Measurements from ENCODE around the gene PHLPP2. TPM values are rescaled to one million over a fixed set of nuclear protein-coding genes. Genes with fewer than 3 reads are reported as not detected.

PHLPP2 gene
- total RNA-seq, 1 experiment from 2014 or later = 13.1 TPM

DNA sequence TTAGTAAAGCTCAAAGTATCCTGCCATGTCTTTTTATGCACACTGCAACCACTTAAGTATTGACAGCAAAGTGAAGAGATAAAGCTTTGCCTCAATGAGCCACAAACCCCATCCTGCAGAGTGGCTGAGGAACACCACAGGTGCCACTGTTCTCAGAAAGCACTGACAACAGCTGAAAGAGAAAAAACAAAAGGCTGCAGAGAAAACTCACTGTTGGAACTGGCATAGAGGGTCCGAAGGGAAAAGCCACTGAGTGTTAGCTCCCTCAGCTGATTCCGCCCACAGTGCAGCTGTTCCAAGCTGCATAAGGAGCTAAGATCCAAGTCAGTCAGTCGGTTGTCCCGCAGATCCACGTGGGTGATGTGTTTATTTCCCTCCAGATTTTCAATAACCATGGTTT is 48.3 kb downstream of the PHLPP2 start:
- Histone ChIP-seq H3K27me3 (ENCODE audit: control insufficient read depth, insufficient read depth, low read length) (no peaks in the 10 kb centered on the region), H3K27ac (ENCODE audit: low read length) (no peak overlapping the region), H3K4me3 (ENCODE audit: low read depth in 2 of 2, low read length in 2 of 2) (no peak overlapping the region), H3K4me1 (ENCODE audit: control insufficient read depth, insufficient read depth, low read length) (no peaks in the 10 kb centered on the region), H3K9me3 (ENCODE audit: control insufficient read depth, insufficient read depth, low read depth, low read length) (no peaks in the 10 kb centered on the region), H3K36me3 (ENCODE audit: control insufficient read depth, insufficient read depth, low read length) (peaks cover 8% of the 10 kb centered on the region; the same call in 1 of the 2 replicates)
- in situ Hi-C loops (cut with HindIII; ENCODE audit: low pct_unique_long_range_greater_than_20kb, low sequenced_read_pairs) (no loop called here), intact Hi-C loops (cut with micrococcal nuclease; ENCODE audit: unreplicated experiment) (no loop called here)
- no TSS peak for BruUV-seq (replicated peaks)
- DNase-seq (ENCODE audit: low read depth, low spot score) (no peak), ATAC-seq (no peak)
- POLR2A ChIA-PET = no interaction called here
- CTCF ChIA-PET = no interaction called here
- TF ChIP-seq TCF7L2 (IDR thresholded peaks at IDR 0.05; ENCODE audit: low read depth, low read length) (no peak), POLR2AphosphoS5 (IDR thresholded peaks at IDR 0.05; ENCODE audit: low read depth, low read length) (no peak), SIN3A (IDR thresholded peaks at IDR 0.05; ENCODE audit: borderline replicate concordance, insufficient read depth, low read depth, low read length) (no peak)
- TF ChIP-seq, protein P1, sequence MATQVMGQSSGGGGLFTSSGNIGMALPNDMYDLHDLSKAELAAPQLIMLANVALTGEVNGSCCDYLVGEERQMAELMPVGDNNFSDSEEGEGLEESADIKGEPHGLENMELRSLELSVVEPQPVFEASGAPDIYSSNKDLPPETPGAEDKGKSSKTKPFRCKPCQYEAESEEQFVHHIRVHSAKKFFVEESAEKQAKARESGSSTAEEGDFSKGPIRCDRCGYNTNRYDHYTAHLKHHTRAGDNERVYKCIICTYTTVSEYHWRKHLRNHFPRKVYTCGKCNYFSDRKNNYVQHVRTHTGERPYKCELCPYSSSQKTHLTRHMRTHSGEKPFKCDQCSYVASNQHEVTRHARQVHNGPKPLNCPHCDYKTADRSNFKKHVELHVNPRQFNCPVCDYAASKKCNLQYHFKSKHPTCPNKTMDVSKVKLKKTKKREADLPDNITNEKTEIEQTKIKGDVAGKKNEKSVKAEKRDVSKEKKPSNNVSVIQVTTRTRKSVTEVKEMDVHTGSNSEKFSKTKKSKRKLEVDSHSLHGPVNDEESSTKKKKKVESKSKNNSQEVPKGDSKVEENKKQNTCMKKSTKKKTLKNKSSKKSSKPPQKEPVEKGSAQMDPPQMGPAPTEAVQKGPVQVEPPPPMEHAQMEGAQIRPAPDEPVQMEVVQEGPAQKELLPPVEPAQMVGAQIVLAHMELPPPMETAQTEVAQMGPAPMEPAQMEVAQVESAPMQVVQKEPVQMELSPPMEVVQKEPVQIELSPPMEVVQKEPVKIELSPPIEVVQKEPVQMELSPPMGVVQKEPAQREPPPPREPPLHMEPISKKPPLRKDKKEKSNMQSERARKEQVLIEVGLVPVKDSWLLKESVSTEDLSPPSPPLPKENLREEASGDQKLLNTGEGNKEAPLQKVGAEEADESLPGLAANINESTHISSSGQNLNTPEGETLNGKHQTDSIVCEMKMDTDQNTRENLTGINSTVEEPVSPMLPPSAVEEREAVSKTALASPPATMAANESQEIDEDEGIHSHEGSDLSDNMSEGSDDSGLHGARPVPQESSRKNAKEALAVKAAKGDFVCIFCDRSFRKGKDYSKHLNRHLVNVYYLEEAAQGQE (IDR thresholded peaks at IDR 0.05; ENCODE audit: insufficient read depth in 1 of 2, low read depth in 2 of 2, low read length in 1 of 2) = no peak
- TF ChIP-seq, protein P2, sequence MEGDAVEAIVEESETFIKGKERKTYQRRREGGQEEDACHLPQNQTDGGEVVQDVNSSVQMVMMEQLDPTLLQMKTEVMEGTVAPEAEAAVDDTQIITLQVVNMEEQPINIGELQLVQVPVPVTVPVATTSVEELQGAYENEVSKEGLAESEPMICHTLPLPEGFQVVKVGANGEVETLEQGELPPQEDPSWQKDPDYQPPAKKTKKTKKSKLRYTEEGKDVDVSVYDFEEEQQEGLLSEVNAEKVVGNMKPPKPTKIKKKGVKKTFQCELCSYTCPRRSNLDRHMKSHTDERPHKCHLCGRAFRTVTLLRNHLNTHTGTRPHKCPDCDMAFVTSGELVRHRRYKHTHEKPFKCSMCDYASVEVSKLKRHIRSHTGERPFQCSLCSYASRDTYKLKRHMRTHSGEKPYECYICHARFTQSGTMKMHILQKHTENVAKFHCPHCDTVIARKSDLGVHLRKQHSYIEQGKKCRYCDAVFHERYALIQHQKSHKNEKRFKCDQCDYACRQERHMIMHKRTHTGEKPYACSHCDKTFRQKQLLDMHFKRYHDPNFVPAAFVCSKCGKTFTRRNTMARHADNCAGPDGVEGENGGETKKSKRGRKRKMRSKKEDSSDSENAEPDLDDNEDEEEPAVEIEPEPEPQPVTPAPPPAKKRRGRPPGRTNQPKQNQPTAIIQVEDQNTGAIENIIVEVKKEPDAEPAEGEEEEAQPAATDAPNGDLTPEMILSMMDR (IDR thresholded peaks at IDR 0.05) = no peak

DNA sequence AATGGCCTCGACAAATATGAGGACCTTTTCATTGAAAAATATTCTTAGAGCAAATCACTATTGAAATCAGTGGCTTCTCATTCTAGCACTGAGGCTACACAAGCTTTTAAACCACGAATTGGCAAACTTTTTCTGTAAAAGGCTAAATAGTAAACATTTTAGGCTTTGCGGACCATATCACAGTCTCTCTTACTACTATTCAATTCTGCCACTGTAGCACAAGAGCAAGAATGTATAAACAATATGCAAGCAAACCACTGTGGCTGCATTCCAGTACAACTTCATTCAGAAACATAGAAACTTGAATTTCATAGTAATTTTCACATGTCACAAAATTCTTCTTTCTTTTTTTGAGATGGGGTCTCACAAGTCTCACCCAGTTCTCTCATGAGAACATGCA is 49.1 kb downstream of the PHLPP2 start:
- no peak overlapping the region for H3K4me3 ChIP-seq (ENCODE audit: low read depth in 2 of 2, low read length in 2 of 2)
- no peak overlapping the region for H3K27ac ChIP-seq (ENCODE audit: low read length)
- in situ Hi-C loops (cut with HindIII; ENCODE audit: low pct_unique_long_range_greater_than_20kb, low sequenced_read_pairs) = no loop called here
- H3K9me3 ChIP-seq (ENCODE audit: control insufficient read depth, insufficient read depth, low read depth, low read length) = no peaks in the 10 kb centered on the region
- no peaks in the 10 kb centered on the region for H3K4me1 ChIP-seq (ENCODE audit: control insufficient read depth, insufficient read depth, low read length)
- ChIA-PET CTCF (no interaction called here), POLR2A (interaction anchor here (0.6 kb wide), 1 partner anchor 157 kb away, joined by 3 read pairs; no protein-coding TSS in a partner anchor)
- no peak for DNase-seq (ENCODE audit: low read depth, low spot score)
- intact Hi-C loops (cut with micrococcal nuclease; ENCODE audit: unreplicated experiment) = no loop called here
- TF ChIP-seq, protein P1 (IDR thresholded peaks at IDR 0.05; ENCODE audit: insufficient read depth in 1 of 2, low read depth in 2 of 2, low read length in 1 of 2) = no peak
- TF ChIP-seq TCF7L2 (IDR thresholded peaks at IDR 0.05; ENCODE audit: low read depth, low read length) = no peak
- TF ChIP-seq POLR2AphosphoS5 (IDR thresholded peaks at IDR 0.05; ENCODE audit: low read depth, low read length) = no peak
- TF ChIP-seq SIN3A (IDR thresholded peaks at IDR 0.05; ENCODE audit: borderline replicate concordance, insufficient read depth, low read depth, low read length) = no peak
- TF ChIP-seq, protein P2 (IDR thresholded peaks at IDR 0.05) = no peak
- ATAC-seq = no peak
- peaks cover 6% of the 10 kb centered on the region; the same call in 1 of the 2 replicates for H3K36me3 ChIP-seq (ENCODE audit: control insufficient read depth, insufficient read depth, low read length)
- BruUV-seq (replicated peaks) = no TSS peak
- no peaks in the 10 kb centered on the region for H3K27me3 ChIP-seq (ENCODE audit: control insufficient read depth, insufficient read depth, low read length)

All from Panc1 (cell line).